Gastrocnemius medialis (tissue), 4 donors: ENCODE measurements around the gene OOSP2.

ENCODE experiments used
- CTCF ChIP-seq, 5 experiments: fragments of 450-650 bp in 3 of 5; fragments of 200-600 bp in 2 of 5; sonication (generic) in 2 of 5; IDR thresholded peaks in 4 of 5; conservative IDR thresholded peaks in 1 of 5; 1 replicate in 4 of 5; 2 replicates in 1 of 5; pipeline ENCODE4 v1.5.1; 2016 to 2019; ENCODE audit warnings: antibody characterized with exemption in 5 of 5, mild to moderate bottlenecking in 3 of 5, moderate library complexity in 3 of 5
- POLR2A ChIP-seq, 2 donors: fragments of 450-650 bp; IDR thresholded peaks; one replicate each; pipeline ENCODE4 v1.6.1; 2017; ENCODE audit warnings: antibody characterized with exemption in 2 of 2, mild to moderate bottlenecking in 2 of 2, moderate library complexity in 2 of 2

- TF ChIP-seq POLR2A (IDR thresholded peaks at IDR 0.05) (no peak), CTCF (IDR thresholded peaks at IDR 0.05 in 4 of 5, conservative IDR thresholded peaks at IDR 0.05 in 1 of 5) (no peak)
Measured at GRCh38 chr11:60078745-60079144, 38.5 kb downstream of the OOSP2 start.
